Transverse colon (tissue), 4 donors: Measurements from ENCODE around the gene TAPT1. TPM values are rescaled to one million over a fixed set of nuclear protein-coding genes. Genes with fewer than 3 reads are reported as not detected.

Source experiments
- DNase-seq: peaks from one replicate; pipeline ENCODE4 v3.0.0-alpha.2; 2019
- H3K27ac ChIP-seq, 4 donors: fragments of 200-600 bp; sonication (generic); 2 replicates each; pipeline ENCODE4 v1.5.1; 2016 to 2018; ENCODE audit warnings: inconsistent platforms in 4 of 4
- H3K27me3 ChIP-seq: fragments of 200-600 bp; sonication (generic); 2 replicates; pipeline ENCODE4 v1.5.1; 2017; ENCODE audit warnings: inconsistent platforms
- H3K36me3 ChIP-seq, 4 donors: fragments of 200-600 bp; sonication (generic); 2 replicates each; pipeline ENCODE4 v1.5.1; 2017 to 2019; ENCODE audit warnings: inconsistent platforms in 4 of 4
- H3K4me1 ChIP-seq, 4 donors: fragments of 200-600 bp; sonication (generic); 2 replicates each; pipeline ENCODE4 v1.5.1; 2017 to 2020; ENCODE audit warnings: inconsistent platforms in 4 of 4
- H3K4me3 ChIP-seq, 4 donors: fragments of 200-600 bp; sonication (generic); 1 replicate in 1 of 4; 2 replicates in 3 of 4; pipeline versions ENCODE4 v1.5.1 to v1.6.1; 2017 to 2019; ENCODE audit warnings: inconsistent platforms in 4 of 4
- H3K9me3 ChIP-seq, 2 donors: fragments of 200-600 bp; sonication (generic); 2 replicates each; pipeline ENCODE4 v1.5.1; 2017 to 2019; ENCODE audit warnings: inconsistent platforms in 2 of 2
- EP300 ChIP-seq: sonication (generic); formaldehyde crosslinking; IDR thresholded peaks from one replicate; pipeline ENCODE4 v1.6.1; 2017; ENCODE audit warnings: antibody characterized with exemption, low read depth
- POLR2A ChIP-seq: fragments of 450-650 bp; IDR thresholded peaks from one replicate; pipeline ENCODE4 v1.6.1; 2016; ENCODE audit warnings: antibody characterized with exemption, mild to moderate bottlenecking, moderate library complexity
- POLR2AphosphoS5 ChIP-seq, 3 donors: sonication (generic); formaldehyde crosslinking; IDR thresholded peaks; one replicate each; pipeline ENCODE4 v1.6.1; 2016; ENCODE audit warnings: antibody characterized with exemption in 3 of 3
- WGBS, 2 donors: methylation state at CpG; one replicate each; pipeline ENCODE4 v1.1.5; 2018; ENCODE audit warnings: low coverage in 1 of 2; 5-methylcytosine and 5-hydroxymethylcytosine counted together
- in situ Hi-C, 4 donors: fragments of 200-750 bp; cut with MboI; loops; one replicate each; pipeline versions ENCODE4 v1.15.0 to v1.15.1; 2017; ENCODE audit warnings: low sequenced_read_pairs in 3 of 4, low pct_ligation_motif_present in 1 of 4, low pct_unique_long_range_greater_than_20kb in 1 of 4
- intact Hi-C: fragments of 100-400 bp; cut with DNase I; formaldehyde crosslinking; loops from one replicate; pipeline ENCODE4 v1.15.1; 2023; ENCODE audit warnings: low total_unique reads
- total RNA-seq, 4 donors: library from RNA; depleted of rRNA; stranded (reverse); fragments of >200 nt; gene quantifications; one replicate each; pipeline ENCODE4 v1.1.0, GENCODE V29; 2016
- TF ChIP-seq, protein P1 (sequence below), 5 experiments: fragments of 200-600 bp in 3 of 5; fragments of 450-650 bp in 2 of 5; sonication (generic) in 3 of 5; IDR thresholded peaks; 1 replicate in 2 of 5; 2 replicates in 3 of 5; pipeline ENCODE4 v1.5.1; 2016 to 2017; ENCODE audit warnings: antibody characterized with exemption in 5 of 5, inconsistent platforms in 3 of 5, mild to moderate bottlenecking in 2 of 5, moderate library complexity in 1 of 5

Gene TAPT1
- total RNA-seq, 4 donors from 2014 or later: 21.5 to 54.6 (median 29.8) TPM

DNA sequence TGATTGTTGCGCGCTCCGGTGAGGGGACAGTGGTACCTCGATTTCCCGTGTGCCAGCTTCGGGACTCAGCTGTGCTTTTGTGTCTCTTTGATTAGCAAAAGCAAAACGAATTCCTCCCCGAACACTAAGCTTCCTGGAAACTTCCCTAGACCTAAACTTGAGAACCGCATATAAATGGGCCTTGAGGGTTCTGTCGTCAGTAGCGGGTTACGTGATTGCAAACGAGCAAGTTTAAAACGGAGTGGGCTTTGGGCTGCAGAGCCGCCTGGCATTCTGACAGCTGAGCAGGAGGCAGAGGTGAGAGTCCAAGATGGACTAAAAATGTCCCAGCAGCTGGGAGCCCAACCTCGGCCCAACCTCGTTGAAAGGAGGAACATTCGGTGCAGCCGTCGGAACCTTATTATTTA is 1.2 kb upstream of the TAPT1 start:
- no peaks in the 10 kb centered on the region for H3K36me3 ChIP-seq
- H3K9me3 ChIP-seq: no peaks in the 10 kb centered on the region
- TF ChIP-seq POLR2AphosphoS5 (IDR thresholded peaks at IDR 0.05) (peak in 2 of 3 donors; percentile 3 to 4), POLR2A (peak; percentile 2), EP300 (no peak)
- TF ChIP-seq, protein P1, sequence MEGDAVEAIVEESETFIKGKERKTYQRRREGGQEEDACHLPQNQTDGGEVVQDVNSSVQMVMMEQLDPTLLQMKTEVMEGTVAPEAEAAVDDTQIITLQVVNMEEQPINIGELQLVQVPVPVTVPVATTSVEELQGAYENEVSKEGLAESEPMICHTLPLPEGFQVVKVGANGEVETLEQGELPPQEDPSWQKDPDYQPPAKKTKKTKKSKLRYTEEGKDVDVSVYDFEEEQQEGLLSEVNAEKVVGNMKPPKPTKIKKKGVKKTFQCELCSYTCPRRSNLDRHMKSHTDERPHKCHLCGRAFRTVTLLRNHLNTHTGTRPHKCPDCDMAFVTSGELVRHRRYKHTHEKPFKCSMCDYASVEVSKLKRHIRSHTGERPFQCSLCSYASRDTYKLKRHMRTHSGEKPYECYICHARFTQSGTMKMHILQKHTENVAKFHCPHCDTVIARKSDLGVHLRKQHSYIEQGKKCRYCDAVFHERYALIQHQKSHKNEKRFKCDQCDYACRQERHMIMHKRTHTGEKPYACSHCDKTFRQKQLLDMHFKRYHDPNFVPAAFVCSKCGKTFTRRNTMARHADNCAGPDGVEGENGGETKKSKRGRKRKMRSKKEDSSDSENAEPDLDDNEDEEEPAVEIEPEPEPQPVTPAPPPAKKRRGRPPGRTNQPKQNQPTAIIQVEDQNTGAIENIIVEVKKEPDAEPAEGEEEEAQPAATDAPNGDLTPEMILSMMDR (IDR thresholded peaks at IDR 0.05): no peak
- H3K27me3 ChIP-seq: no peaks in the 10 kb centered on the region
- intact Hi-C loops (no loop called here), in situ Hi-C loops (no loop called here)
- peak overlapping the region; percentile 96 to 100 (median 99) for H3K27ac ChIP-seq
- peak; percentile 51 for DNase-seq
- peaks cover 14 to 50% (median 34%) of the 10 kb centered on the region in 4 donors for H3K4me1 ChIP-seq
- peak overlapping the region; percentile 61 to 99 (median 96) for H3K4me3 ChIP-seq
- 6% methylated on average over 20 of the region's 20 CpGs; no CpG with 5 or more reads in 1 of the 2 donors for WGBS, 2 donors

DNA sequence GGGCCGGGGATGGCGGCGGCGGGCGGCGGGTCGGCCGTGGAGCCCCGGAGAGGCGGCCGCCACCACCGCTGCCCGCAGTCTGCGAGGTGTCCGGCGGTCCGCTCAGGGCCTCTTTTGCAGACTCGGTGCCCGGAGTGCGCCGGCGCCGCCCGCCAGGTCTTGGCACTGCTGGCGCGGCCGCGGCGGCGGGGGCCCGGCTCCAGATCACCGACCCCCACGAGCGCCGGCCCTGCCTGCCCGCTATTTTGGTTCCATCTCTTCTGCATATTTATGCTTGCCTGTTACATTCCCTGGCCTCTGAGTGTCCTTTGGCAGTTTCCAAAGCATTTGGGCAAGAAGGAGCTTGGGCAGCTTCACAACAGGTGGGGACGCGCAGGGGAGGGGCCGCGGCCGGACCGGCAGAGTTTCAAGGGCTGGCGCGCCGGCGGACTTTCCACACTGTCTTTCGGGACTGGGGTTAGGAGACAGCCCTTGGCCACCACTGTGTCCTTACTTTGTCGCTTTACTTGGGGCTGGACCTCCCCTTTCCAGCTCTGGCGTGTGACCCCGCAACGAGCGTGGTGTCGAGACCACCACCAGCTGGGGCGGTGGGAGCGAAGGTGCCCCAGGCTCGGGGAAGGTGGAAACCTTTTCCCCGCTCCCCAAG is 668 bp upstream of the TAPT1 start:
- TF ChIP-seq EP300: no peak
- TF ChIP-seq POLR2A: peak; percentile 15
- TF ChIP-seq, protein P1 (IDR thresholded peaks at IDR 0.05): no peak
- no peak for TF ChIP-seq POLR2AphosphoS5 (IDR thresholded peaks at IDR 0.05)
- Histone ChIP-seq H3K27me3 (no peaks in the 10 kb centered on the region), H3K9me3 (no peaks in the 10 kb centered on the region), H3K4me3 (peak overlapping the region; percentile 61 to 99 (median 96)), H3K36me3 (no peaks in the 10 kb centered on the region), H3K27ac (peak overlapping the region; percentile 96 to 100 (median 99)), H3K4me1 (peaks cover 15 to 55% (median 37%) of the 10 kb centered on the region in 4 donors)
- intact Hi-C loops: no loop called here
- in situ Hi-C loops: no loop called here
- peak; percentile 69 for DNase-seq
- WGBS, 2 donors: 0% methylated on average over 11 to 24 of the region's 57 CpGs

DNA sequence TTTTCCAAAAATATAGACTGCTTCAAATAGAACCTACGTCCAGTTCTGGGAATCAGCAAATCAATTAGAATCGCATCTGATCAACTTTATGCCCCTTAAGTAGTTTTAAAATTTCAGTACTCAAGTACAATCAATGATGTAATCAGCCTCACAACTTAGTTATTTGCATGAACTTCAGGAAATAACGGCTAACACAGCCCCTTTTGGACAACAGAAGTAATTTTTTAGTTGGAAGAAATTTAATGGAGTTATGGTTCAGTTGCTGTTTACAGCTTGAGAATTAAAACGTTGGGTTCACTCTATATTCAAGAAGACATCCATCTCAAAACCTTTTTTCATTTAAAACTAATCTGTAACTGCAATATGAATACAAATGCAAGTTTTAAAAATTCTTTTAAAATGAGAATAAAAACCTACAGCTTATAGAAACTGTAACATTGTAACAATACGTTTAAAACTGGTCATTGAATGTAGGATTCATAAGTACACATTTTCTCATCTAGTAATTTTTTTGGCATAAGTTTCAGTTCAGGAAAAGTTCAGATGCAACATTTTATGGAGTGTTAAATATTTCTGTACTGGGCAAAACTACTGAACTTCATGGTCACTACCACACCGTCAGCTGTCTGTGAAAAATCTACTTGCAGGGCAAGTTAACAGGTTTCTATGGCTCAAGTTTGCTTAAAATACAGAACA is 956 bp downstream of the TAPT1 start:
- no peak for DNase-seq
- intact Hi-C loops (no loop called here), in situ Hi-C loops (no loop called here)
- Histone ChIP-seq H3K4me3 (peak overlapping the region; percentile 62 to 99 (median 96)), H3K9me3 (no peaks in the 10 kb centered on the region), H3K4me1 (peaks cover 19 to 53% (median 42%) of the 10 kb centered on the region in 4 donors), H3K27ac (peak overlapping the region; percentile 96 to 100 (median 99)), H3K36me3 (no peaks in the 10 kb centered on the region), H3K27me3 (no peaks in the 10 kb centered on the region)
- 3 to 8% methylated on average over 6 of the region's 6 CpGs for WGBS, 2 donors
- TF ChIP-seq POLR2A (no peak), EP300 (no peak), POLR2AphosphoS5 (IDR thresholded peaks at IDR 0.05) (no peak)
- TF ChIP-seq, protein P1 (IDR thresholded peaks at IDR 0.05): no peak
